CD4-positive, alpha-beta T cell treated with Interleukin-4 for 4 hours (primary cell): ENCODE measurements around the gene RGS10.

Experiments
- DNase-seq: peaks from one replicate; pipeline ENCODE4 v3.0.0-alpha.2; 2020

RGS10 gene

DNA sequence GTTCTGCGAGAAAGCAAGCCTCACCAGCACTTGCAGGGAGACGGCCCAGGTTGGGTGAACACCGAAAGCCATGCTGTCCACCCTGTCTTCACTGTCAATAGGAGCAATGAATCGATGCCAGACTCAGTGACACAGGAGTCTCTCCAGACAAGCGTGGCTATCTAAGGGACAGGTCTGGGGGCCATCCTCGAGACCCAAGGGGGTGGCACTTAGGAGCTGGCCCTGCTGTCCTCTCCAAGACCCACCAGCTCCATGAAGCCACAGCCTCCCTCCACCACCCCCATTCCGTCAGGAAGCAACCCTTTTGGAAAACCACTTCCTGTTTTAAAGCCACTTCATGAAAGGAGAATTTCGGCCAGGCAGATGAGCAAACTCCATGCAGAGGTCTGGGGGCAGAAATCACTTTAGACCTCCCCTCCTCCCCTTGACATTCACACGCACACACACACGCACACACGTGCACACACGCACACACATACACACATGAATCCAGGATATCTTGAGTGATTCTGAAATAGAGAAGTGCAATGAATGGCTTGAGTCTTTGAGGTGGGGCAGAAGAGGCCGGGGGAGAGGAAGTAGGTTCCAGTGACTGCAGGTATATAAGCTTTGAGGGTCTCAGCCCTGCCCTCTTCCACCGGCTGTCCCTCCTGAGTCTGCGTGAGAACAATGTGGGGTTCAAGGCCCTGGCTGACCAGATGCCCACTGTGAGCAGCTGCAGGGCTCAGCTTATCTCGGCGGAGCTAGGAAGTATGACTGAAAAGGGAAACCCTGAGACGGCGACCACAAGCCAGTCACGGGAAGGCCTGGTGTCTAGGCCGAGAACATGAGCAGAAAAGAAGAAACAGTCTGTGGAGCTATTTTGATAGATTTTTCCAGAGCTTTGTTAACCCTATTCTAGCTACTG, 25.0 kb downstream of the RGS10 start:
- DNase-seq: peak; percentile 50

DNA sequence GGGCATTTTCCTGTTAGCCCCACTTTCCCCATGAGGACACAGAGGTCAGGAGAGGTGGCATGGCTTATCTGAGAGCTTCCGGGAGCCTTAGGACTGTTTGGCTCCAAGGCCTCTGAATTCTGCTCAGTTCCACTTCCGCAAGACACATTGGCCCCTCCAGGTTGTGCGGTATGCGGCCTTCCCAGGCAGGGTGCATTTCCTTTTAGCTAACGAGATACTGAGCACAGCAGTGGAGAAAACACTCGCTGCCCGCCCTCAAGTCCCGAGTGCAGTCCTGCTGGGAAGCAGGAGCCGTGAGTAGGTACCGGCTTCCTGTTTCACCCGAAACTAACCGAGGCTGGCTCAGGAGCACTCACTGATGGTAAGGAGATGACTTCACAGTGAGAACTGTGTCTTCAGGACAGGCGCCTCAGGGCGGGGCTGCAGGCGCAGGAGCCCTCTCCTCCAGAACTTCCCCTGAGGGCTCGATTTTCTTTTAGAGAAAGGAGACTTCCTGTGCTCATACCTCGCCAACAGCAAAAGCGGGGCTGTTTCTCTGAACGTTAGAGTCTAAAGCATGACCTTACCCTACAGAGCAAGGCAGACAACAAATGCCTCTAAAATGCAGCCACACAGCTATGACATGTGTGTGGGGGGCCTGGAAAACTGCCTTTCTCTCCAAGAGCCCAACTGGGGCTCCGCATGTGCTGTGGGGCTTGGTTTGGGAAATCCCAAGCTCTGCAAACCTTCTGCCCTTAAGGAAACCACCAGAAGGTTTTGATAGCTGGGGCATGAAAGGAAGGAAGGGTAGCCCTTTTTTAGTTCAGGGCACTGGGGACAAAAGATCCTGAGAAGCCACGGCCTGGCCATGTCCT, 25.9 kb downstream of the RGS10 start:
- peak; percentile 70 for DNase-seq

DNA sequence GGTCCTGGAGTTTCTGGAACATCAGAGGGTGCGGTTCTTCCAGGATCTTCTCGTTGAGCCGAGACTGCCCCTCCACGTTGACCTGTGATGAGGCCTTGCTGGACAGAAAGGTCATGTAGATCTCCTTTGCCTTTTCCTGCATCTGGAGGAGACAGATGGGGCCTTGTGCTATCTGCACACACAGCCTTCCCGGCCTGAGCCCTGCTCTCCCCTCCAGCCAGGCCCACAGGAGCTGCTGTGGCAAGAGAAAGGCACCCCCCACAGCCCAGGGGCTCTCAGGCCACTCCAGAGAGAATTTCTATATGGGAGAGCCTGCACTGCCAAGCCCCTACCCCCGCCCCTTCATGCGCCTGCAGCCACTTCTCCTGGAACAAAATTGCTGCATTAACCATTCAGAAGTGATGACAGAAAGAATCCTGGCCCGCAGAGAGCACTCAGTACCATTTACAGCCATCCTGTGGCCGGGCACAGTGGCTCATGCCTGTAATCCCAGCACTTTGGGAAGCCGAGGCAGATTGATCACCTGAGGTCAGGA, 26.9 kb downstream of the RGS10 start:
- DNase-seq: no peak

DNA sequence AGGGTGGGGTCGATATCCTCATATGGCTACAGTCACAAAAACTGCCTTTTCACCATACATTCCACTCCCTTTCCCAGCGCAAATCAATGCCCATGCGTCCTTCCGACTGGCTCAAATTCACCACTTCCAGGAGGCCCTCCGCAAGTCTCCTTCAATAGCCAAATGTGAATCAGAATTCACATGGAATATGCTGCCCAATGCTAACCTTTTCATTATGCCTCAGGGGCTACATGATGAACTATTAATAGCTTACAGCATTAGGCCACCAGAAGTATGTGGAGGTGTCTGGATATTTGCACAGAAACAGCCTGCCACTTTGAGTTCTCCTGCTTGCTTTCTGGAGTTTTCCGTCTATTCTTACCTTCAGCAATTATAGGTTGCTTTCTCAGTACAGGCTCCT, 27.7 kb downstream of the RGS10 start:
- DNase-seq: no peak

GRCh38 chr10:119511828-119512515, 30.5 kb downstream of the RGS10 start:
- no peak for DNase-seq

GRCh38 chr10:119509909-119510451, 32.5 kb downstream of the RGS10 start:
- DNase-seq: no peak

DNA sequence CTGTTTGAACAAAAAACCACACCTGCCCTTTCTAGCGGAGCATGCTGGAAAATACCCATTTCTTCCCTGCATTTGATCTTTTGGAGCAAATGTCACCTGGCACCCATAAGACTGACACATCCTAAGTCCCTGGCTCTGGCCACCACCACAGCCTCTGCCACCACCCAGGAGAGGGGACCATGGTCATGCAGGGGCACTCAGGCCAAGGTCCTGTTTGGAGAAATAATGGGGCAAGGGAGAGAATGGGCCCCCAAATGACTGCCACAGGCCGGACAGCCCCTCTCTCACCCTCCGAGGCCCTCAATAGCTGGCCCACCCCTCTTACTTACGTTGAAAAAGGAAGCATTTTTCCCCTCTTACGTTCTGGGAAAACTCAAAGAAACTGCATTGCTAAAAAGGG, 35.4 kb downstream of the RGS10 start:
- DNase-seq: no peak

GRCh38 chr10:119505588-119506315, 36.8 kb downstream of the RGS10 start:
- DNase-seq: no peak

GRCh38 chr10:119505131-119505551, 37.4 kb downstream of the RGS10 start:
- DNase-seq: no peak

GRCh38 chr10:119504651-119505050, 37.9 kb downstream of the RGS10 start:
- DNase-seq: no peak

GRCh38 chr10:119503821-119504220, 38.7 kb downstream of the RGS10 start:
- DNase-seq: no peak

DNA sequence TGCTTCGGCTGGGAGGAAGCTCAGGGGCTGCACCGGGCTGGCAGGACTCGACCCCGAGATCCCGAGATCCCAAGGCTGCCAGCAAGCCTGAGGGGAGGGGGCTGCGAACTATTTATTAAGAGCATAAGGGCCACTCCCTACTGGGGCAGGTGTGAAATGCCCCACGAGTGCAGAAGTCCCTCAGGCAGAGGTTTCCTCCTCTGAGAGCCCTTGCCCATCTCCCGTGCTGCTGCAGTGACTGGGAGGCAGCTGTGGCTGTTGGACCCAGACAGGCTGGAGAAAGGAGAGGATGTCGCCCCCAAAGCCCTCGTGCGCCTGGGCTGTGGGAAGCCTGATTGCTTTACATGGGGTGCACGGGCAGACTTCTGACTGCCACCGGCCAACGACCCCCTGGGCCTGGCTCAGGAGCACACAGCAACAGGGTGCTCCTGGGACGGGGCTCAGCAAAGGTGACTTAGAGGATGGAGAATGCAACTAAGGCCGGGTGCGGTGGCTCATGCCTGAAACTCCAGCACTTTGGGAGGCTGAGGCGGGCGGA, 39.8 kb downstream of the RGS10 start:
- DNase-seq: no peak

DNA sequence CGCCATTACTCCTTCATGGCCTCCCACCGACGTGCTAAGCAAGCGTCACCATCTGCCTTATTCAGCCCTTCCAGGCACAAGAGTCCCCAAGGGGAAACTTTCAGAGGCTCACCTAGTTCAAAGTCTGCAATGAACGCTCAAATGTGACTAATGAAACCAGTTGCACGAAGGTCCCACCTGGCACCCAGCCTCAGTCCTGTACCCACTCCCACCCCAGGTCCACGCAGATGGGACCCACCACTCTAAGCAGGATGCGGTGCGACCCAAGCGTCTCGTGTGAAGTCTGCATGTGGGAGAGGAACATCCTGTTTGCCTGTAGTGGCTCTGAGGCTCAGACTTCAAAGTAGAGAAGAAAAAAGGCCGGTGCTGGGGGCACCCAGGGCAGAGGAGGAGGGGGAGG, 40.3 kb downstream of the RGS10 start:
- DNase-seq: peak; percentile 87

DNA sequence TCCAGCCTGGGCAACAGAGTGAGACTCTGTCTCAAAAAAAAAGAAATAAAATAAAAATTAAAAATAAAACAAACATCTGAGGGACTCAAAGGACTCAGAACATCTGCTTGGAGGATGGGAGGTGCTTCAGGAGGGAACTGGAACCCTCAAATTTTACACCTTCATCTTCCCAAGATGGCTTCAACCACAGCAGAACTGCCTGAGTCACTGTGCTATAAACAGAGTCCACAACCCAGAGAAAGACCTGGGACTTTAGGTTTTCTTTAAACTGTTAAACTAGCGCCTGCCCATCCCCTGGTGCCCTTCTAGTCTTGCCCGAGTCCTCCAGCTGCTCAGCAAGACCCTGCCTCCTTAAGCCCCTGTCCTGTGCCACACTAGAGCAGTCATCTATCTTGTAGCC, 40.8 kb downstream of the RGS10 start:
- peak; percentile 54 for DNase-seq

GRCh38 chr10:119500821-119501220, 41.7 kb downstream of the RGS10 start:
- no peak for DNase-seq

DNA sequence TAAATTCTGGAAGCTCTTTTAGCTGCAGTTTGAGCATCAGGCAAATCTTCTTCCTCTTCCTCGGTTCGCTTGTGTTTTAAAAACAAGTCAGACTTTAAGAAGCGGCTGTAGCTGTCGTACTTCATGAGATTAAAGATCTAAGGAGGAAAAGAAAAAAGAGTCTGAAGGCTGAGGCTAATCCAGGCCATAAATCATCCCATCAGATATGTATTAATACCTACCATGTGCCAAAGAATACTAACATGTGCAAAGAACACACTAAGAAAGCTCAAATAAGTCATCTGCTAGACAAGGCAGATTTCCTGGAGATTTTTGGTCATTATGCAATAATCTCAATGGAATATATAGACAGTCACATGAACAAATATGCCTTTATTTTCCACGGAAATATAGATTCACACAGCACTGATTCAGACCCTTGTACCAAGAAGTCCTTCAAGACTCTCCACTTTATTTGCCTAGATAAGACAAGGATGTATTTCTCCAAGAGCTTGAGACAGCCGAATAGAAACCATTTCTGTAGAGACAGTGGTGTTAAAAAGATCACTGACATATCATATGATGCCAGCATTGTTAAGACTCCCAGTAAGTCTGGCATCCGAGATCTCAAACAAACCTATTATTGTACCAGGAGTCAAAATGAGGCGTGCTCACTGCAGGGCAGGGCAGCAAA, 42.3 kb downstream of the RGS10 start:
- no peak for DNase-seq

DNA sequence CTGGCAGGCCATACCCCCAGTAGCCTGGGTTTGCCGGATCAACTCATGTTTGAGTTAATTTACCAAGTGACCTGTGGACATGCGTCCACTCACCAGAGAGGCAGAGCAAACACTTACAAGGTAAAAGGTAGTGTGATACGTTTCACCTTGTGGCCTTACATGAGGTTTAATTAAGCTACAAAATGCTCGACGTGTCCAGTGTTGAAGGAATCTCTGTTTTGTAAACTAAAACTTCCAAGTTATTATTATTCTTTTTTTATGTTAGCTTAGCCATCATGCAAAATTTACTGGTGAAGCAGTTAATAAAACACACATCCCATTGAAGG, 42.9 kb downstream of the RGS10 start:
- DNase-seq: no peak

DNA sequence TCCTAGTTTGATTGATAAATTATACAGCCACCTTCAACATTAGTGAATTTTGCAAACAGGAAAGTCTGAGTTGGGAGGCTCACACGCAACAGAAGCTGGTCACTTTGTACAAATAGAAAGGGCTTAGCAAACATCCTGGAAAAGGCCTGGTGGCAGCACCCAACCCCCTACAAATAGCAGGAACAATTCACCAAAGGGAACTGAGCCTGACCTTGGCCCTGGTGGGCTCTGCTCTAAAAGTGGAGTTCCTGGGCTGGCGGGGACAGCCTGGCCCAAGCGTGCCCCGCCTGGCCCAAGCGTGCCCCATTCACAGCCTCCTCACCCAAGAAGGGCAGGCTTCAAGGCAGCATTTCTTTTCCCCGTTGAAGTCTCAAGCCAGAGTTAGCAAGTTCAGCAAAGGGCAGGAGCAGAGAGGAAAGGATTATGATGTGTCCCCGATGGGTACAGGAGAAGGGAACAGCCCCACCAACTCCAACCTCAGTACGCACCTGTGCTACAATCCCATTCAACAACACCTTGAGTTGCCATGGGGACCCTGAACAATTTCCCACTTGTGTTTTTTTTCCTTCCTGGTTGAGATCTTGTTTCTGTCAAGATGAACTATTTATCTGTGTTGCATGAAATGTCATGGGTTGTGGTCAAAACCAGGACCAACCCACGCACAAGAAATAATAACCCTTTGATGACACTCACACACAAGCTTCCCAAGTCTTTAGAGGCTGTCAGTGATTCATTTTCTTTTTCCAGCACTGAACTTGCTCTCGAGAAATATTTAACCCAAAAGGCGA, 43.4 kb downstream of the RGS10 start:
- DNase-seq: peak; percentile 37

GRCh38 chr10:119497243-119497642, 45.3 kb downstream of the RGS10 start:
- DNase-seq: no peak

DNA sequence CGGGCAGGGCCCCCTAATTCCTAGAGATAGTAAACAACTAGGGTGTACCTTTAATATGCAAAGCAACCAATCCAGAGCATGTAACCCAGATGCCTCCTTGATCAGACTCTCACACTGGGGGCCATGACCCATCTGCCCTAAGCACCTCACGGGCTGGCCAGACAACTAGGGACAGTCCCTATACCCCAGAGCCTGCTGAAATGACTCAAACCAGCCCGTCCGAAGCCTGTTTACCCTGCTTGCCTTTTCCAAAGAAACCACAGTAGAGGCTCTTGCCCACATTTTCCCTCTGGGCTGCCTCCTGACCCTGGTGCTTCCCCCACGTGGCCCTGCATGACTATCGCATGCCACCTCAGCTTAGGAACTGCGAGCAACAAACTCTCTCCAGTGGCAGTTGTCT, 46.2 kb downstream of the RGS10 start:
- DNase-seq: no peak
